GM18499 (cell line): ENCODE data around the gene RAB10.
"Not testable (repeated sequence)": the region's sequence is repeated elsewhere in the genome, so short reads cannot be mapped to it uniquely, and the experiment has no call there.

Experiments used
- ATAC-seq: cut with Tn5 transposase; IDR thresholded peaks from one replicate; pipeline ENCODE4 v1.9.1; 2021; ENCODE audit warnings: moderate number of reproducible peaks; ENCODE audit not compliant: insufficient read depth, unreplicated experiment

The RAB10 gene

GRCh38 chr2:26013668-26014067 is 20.2 kb upstream of the RAB10 start:
- no peak for ATAC-seq

- no peak for ATAC-seq
Observed at GRCh38 chr2:26016012-26016705, 17.7 kb upstream of the RAB10 start.

- not testable (repeated sequence) for ATAC-seq
Observed at GRCh38 chr2:26016706-26017045, 17.2 kb upstream of the RAB10 start.

GRCh38 chr2:26017464-26018183 is 16.3 kb upstream of the RAB10 start:
- ATAC-seq: no peak

- ATAC-seq: no peak
Observed at GRCh38 chr2:26018184-26019055, 15.5 kb upstream of the RAB10 start.

GRCh38 chr2:26020231-26020640 is 13.6 kb upstream of the RAB10 start:
- no peak for ATAC-seq

- no peak for ATAC-seq
Observed at GRCh38 chr2:26024260-26024659, 9.6 kb upstream of the RAB10 start.

- no peak for ATAC-seq
Observed at GRCh38 chr2:26025509-26025908, 8.4 kb upstream of the RAB10 start.

GRCh38 chr2:26028083-26028482 is 5.8 kb upstream of the RAB10 start:
- not testable (repeated sequence) for ATAC-seq

- not testable (repeated sequence) for ATAC-seq
Observed at GRCh38 chr2:26032586-26033269, 1.2 kb upstream of the RAB10 start.

- peak; percentile 7 for ATAC-seq
Observed at GRCh38 chr2:26033270-26033817, 540 bp upstream of the RAB10 start.

- ATAC-seq: peak; percentile 2
Observed at GRCh38 chr2:26034637-26034992, 731 bp downstream of the RAB10 start.

- no peak for ATAC-seq
Observed at GRCh38 chr2:26035090-26035743, 1.3 kb downstream of the RAB10 start.

GRCh38 chr2:26039603-26040323 is 5.9 kb downstream of the RAB10 start:
- no peak for ATAC-seq

GRCh38 chr2:26043109-26043508 is 9.2 kb downstream of the RAB10 start:
- no peak for ATAC-seq

- ATAC-seq: no peak
Observed at GRCh38 chr2:26043862-26044696, 10.2 kb downstream of the RAB10 start.

- no peak for ATAC-seq
Observed at GRCh38 chr2:26048791-26049190, 14.9 kb downstream of the RAB10 start.

- ATAC-seq: no peak
Observed at GRCh38 chr2:26049641-26050040, 15.8 kb downstream of the RAB10 start.
